HepG2 (cell line): ENCODE measurements around the gene EPC1.

Experiments used
- BCL6 ChIP-seq: IDR thresholded peaks from 2 replicates; pipeline ENCODE4 v1.6.1; 2016; ENCODE audit warnings: missing genetic modification reagents, missing compliant biosample characterization
- CCDC6 ChIP-seq: sonication (generic); formaldehyde crosslinking; IDR thresholded peaks from 2 replicates; pipeline ENCODE4 v1.8.1; 2022; ENCODE audit warnings: mild to moderate bottlenecking, missing genetic modification reagents, moderate library complexity
- KLF13 ChIP-seq: sonication (generic); formaldehyde crosslinking; IDR thresholded peaks from 2 replicates; pipeline ENCODE4 v1.4.0; 2020; ENCODE audit warnings: mild to moderate bottlenecking, missing genetic modification reagents
- MXD4 ChIP-seq: IDR thresholded peaks from 2 replicates; pipeline ENCODE4 v1.6.1; 2016; ENCODE audit warnings: mild to moderate bottlenecking, missing biosample characterization, missing genetic modification reagents
- RAD51 ChIP-seq: fragments of 450-650 bp; IDR thresholded peaks from 2 replicates; pipeline ENCODE4 v1.6.1; 2016; ENCODE audit warnings: borderline replicate concordance
- RNF2 ChIP-seq: fragments of 450-650 bp; conservative IDR thresholded peaks from 2 replicates; pipeline ENCODE4 v1.6.1; 2016; ENCODE audit warnings: low read depth
- UBTF ChIP-seq: sonication (generic); formaldehyde crosslinking; IDR thresholded peaks from 2 replicates; pipeline ENCODE4 v1.4.0; 2020; ENCODE audit warnings: mild to moderate bottlenecking, missing genetic modification reagents
- TF ChIP-seq, protein P1 (sequence below): sonication (generic); formaldehyde crosslinking; IDR thresholded peaks from 2 replicates; pipeline ENCODE4 v1.4.0; 2020; ENCODE audit warnings: missing genetic modification reagents
- TF ChIP-seq, protein P2 (sequence below): sonication (generic); formaldehyde crosslinking; IDR thresholded peaks from 2 replicates; pipeline ENCODE4 v1.5.0; 2020; ENCODE audit warnings: mild to moderate bottlenecking, missing genetic modification reagents, moderate library complexity
- TF ChIP-seq, protein P3 (sequence below): sonication (generic); formaldehyde crosslinking; IDR thresholded peaks from 2 replicates; pipeline ENCODE4 v1.5.1; 2020; ENCODE audit warnings: mild to moderate bottlenecking, missing genetic modification reagents, borderline replicate concordance

- TF ChIP-seq, protein P1, sequence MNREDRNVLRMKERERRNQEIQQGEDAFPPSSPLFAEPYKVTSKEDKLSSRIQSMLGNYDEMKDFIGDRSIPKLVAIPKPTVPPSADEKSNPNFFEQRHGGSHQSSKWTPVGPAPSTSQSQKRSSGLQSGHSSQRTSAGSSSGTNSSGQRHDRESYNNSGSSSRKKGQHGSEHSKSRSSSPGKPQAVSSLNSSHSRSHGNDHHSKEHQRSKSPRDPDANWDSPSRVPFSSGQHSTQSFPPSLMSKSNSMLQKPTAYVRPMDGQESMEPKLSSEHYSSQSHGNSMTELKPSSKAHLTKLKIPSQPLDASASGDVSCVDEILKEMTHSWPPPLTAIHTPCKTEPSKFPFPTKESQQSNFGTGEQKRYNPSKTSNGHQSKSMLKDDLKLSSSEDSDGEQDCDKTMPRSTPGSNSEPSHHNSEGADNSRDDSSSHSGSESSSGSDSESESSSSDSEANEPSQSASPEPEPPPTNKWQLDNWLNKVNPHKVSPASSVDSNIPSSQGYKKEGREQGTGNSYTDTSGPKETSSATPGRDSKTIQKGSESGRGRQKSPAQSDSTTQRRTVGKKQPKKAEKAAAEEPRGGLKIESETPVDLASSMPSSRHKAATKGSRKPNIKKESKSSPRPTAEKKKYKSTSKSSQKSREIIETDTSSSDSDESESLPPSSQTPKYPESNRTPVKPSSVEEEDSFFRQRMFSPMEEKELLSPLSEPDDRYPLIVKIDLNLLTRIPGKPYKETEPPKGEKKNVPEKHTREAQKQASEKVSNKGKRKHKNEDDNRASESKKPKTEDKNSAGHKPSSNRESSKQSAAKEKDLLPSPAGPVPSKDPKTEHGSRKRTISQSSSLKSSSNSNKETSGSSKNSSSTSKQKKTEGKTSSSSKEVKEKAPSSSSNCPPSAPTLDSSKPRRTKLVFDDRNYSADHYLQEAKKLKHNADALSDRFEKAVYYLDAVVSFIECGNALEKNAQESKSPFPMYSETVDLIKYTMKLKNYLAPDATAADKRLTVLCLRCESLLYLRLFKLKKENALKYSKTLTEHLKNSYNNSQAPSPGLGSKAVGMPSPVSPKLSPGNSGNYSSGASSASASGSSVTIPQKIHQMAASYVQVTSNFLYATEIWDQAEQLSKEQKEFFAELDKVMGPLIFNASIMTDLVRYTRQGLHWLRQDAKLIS (CRISPR knock-in tag): no peak
- TF ChIP-seq BCL6 (CRISPR knock-in tag) (no peak), CCDC6 (no peak), KLF13 (CRISPR knock-in tag) (no peak), MXD4 (no peak), RNF2 (no peak), RAD51 (no peak), UBTF (no peak)
- TF ChIP-seq, protein P2, sequence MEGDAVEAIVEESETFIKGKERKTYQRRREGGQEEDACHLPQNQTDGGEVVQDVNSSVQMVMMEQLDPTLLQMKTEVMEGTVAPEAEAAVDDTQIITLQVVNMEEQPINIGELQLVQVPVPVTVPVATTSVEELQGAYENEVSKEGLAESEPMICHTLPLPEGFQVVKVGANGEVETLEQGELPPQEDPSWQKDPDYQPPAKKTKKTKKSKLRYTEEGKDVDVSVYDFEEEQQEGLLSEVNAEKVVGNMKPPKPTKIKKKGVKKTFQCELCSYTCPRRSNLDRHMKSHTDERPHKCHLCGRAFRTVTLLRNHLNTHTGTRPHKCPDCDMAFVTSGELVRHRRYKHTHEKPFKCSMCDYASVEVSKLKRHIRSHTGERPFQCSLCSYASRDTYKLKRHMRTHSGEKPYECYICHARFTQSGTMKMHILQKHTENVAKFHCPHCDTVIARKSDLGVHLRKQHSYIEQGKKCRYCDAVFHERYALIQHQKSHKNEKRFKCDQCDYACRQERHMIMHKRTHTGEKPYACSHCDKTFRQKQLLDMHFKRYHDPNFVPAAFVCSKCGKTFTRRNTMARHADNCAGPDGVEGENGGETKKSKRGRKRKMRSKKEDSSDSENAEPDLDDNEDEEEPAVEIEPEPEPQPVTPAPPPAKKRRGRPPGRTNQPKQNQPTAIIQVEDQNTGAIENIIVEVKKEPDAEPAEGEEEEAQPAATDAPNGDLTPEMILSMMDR (CRISPR knock-in tag): no peak
- TF ChIP-seq, protein P3, sequence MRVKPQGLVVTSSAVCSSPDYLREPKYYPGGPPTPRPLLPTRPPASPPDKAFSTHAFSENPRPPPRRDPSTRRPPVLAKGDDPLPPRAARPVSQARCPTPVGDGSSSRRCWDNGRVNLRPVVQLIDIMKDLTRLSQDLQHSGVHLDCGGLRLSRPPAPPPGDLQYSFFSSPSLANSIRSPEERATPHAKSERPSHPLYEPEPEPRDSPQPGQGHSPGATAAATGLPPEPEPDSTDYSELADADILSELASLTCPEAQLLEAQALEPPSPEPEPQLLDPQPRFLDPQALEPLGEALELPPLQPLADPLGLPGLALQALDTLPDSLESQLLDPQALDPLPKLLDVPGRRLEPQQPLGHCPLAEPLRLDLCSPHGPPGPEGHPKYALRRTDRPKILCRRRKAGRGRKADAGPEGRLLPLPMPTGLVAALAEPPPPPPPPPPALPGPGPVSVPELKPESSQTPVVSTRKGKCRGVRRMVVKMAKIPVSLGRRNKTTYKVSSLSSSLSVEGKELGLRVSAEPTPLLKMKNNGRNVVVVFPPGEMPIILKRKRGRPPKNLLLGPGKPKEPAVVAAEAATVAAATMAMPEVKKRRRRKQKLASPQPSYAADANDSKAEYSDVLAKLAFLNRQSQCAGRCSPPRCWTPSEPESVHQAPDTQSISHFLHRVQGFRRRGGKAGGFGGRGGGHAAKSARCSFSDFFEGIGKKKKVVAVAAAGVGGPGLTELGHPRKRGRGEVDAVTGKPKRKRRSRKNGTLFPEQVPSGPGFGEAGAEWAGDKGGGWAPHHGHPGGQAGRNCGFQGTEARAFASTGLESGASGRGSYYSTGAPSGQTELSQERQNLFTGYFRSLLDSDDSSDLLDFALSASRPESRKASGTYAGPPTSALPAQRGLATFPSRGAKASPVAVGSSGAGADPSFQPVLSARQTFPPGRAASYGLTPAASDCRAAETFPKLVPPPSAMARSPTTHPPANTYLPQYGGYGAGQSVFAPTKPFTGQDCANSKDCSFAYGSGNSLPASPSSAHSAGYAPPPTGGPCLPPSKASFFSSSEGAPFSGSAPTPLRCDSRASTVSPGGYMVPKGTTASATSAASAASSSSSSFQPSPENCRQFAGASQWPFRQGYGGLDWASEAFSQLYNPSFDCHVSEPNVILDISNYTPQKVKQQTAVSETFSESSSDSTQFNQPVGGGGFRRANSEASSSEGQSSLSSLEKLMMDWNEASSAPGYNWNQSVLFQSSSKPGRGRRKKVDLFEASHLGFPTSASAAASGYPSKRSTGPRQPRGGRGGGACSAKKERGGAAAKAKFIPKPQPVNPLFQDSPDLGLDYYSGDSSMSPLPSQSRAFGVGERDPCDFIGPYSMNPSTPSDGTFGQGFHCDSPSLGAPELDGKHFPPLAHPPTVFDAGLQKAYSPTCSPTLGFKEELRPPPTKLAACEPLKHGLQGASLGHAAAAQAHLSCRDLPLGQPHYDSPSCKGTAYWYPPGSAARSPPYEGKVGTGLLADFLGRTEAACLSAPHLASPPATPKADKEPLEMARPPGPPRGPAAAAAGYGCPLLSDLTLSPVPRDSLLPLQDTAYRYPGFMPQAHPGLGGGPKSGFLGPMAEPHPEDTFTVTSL (CRISPR knock-in tag): no peak
These were observed 83.7 kb downstream of the EPC1 start for GRCh38 chr10:32263300-32263699.
